Kidney (tissue), 14 donors: ENCODE results near the gene EMILIN1. TPM values are rescaled to one million over a fixed set of nuclear protein-coding genes. Genes with fewer than 3 reads are reported as not detected.
A peak's percentile ranks its signal among the peaks of the same experiment; 100 is the strongest.

Source experiments
- DNase-seq, 5 donors: peaks; one replicate each; pipeline ENCODE4 v3.0.0-alpha.2; 2013 to 2020
- FAIRE-seq: peaks from 2 replicates; lab custom pipeline; 2012; peaks lifted over from hg19 to GRCh38; lab: Jason Lieb, UNC
- H3K27ac ChIP-seq, 2 donors: one replicate each; pipeline ENCODE4 v1.7.0; 2013; ENCODE audit warnings: low read depth in 2 of 2, low read length in 2 of 2, inconsistent platforms in 1 of 2
- H3K27me3 ChIP-seq: one replicate; pipeline ENCODE4 v1.7.1; 2013; ENCODE audit warnings: low read length, inconsistent platforms; ENCODE audit not compliant: control insufficient read depth, insufficient read depth
- H3K36me3 ChIP-seq, 3 donors: one replicate each; pipeline versions ENCODE4 v1.7.0 to v1.7.1; 2013; ENCODE audit warnings: low read length in 3 of 3, control low read depth in 1 of 3, inconsistent platforms in 1 of 3; ENCODE audit not compliant: insufficient read depth in 3 of 3, control insufficient read depth in 2 of 3
- H3K4me1 ChIP-seq, 3 donors: one replicate each; pipeline versions ENCODE4 v1.7.0 to v1.7.1; 2013; ENCODE audit warnings: low read length in 3 of 3, inconsistent platforms in 1 of 3, low read depth in 1 of 3; ENCODE audit not compliant: control insufficient read depth in 2 of 3, insufficient read depth in 2 of 3
- H3K4me3 ChIP-seq, 3 donors: one replicate each; pipeline versions ENCODE4 v1.7.0 to v1.8.1; 2013; ENCODE audit warnings: low read length in 3 of 3, control low read depth in 1 of 3, inconsistent platforms in 1 of 3
- H3K9ac ChIP-seq, 3 donors: one replicate each; pipeline versions ENCODE4 v1.7.0 to v1.7.1; 2013; ENCODE audit warnings: low read length in 3 of 3, control low read depth in 1 of 3, inconsistent platforms in 1 of 3
- H3K9me3 ChIP-seq, 3 donors: one replicate each; pipeline versions ENCODE4 v1.7.0 to v1.7.1; 2013; ENCODE audit warnings: low read length in 3 of 3, control low read depth in 1 of 3, inconsistent platforms in 1 of 3; ENCODE audit not compliant: control insufficient read depth in 2 of 3, insufficient read depth in 1 of 3
- CTCF ChIP-seq: IDR thresholded peaks from 3 replicates; pipeline ENCODE4 v1.5.1; 2012; ENCODE audit warnings: mild to moderate bottlenecking, moderate library complexity, borderline replicate concordance; ENCODE audit not compliant: insufficient read depth; ENCODE audit errors: extremely low read depth
- intact Hi-C: fragments of 100-400 bp; cut with DNase I; formaldehyde crosslinking; loops from one replicate; pipeline ENCODE4 v1.11.1; 2022
- polyA plus RNA-seq: library from polyadenylated mRNA; stranded (reverse); fragments of 350-450 nt; fragmentation: Illumina TruSeq; extraction: RNeasy Lipid Tissue Mini Kit (QIAGEN cat#74804); gene quantifications from one replicate; pipeline ENCODE4 v1.2.3, GENCODE V29; 2014; ENCODE audit warnings: low read depth, low replicate concordance; ENCODE audit not compliant: insufficient read depth
- total RNA-seq: library from RNA; stranded (reverse); fragmentation: NEBNext Ultra II Directional; extraction: Animal tissue kit (Norgen Biotek cat#: 25700); gene quantifications from one replicate; pipeline ENCODE4 v1.2.1, GENCODE V29; 2021
- donor health status: control.
- donor health status: control.
- donor health status: control.
- donor health status: control.
- donor health status: control.
- donor health status: DM: yes; HTN: yes; CAD: no.
- donor health status: Normal renal cell carcinoma (clear cell type).

Gene EMILIN1
- total and polyA plus RNA-seq, 2 donors from 2014 or later, result 32.1 to 75.2 TPM

GRCh38 chr2:27079233-27080139 is 1.1 kb downstream of the EMILIN1 start:
- DNase-seq, result peak in 1 of 5 donors; percentile 74
- no peak for TF ChIP-seq CTCF
- Histone ChIP-seq H3K27me3 (no peaks in the 10 kb centered on the region), H3K36me3 (no peaks in the 10 kb centered on the region), H3K9me3 (no peaks in the 10 kb centered on the region), H3K27ac (peak overlapping the region; percentile 54 to 82), H3K9ac (no peak overlapping the region), H3K4me1 (peaks cover 0 to 16% (median 9%) of the 10 kb centered on the region in 3 donors), H3K4me3 (peak overlapping the region; percentile 20 to 55 (median 36))
- intact Hi-C loops, result no loop called here
- no peak for FAIRE-seq

GRCh38 chr2:27080140-27080469 is 1.7 kb downstream of the EMILIN1 start:
- TF ChIP-seq CTCF, result no peak
- FAIRE-seq, result no peak

GRCh38 chr2:27080603-27080936 is 2.2 kb downstream of the EMILIN1 start:
- Histone ChIP-seq H3K9ac (peak overlapping the region in 1 of 3 donors; percentile 5), H3K4me3 (peak overlapping the region in 2 of 3 donors; percentile 12 to 55), H3K27me3 (no peaks in the 10 kb centered on the region), H3K9me3 (no peaks in the 10 kb centered on the region), H3K27ac (peak overlapping the region in 1 of 2 donors; percentile 23), H3K36me3 (no peaks in the 10 kb centered on the region), H3K4me1 (peaks cover 4 to 18% (median 5%) of the 10 kb centered on the region in 3 donors)
- no peak for TF ChIP-seq CTCF
- peak in 1 of 5 donors; percentile 79 for DNase-seq
- intact Hi-C loops, result no loop called here
- no peak for FAIRE-seq

More at GRCh38 chr2:27080140-27080469, 1.7 kb downstream of the EMILIN1 start:
- intact Hi-C loops, result no loop called here
- Histone ChIP-seq H3K4me3 (peak overlapping the region in 2 of 3 donors; percentile 36 to 55), H3K9me3 (no peaks in the 10 kb centered on the region), H3K27me3 (no peaks in the 10 kb centered on the region), H3K9ac (peak overlapping the region in 1 of 3 donors; percentile 5), H3K27ac (peak overlapping the region in 1 of 2 donors; percentile 8), H3K36me3 (no peaks in the 10 kb centered on the region), H3K4me1 (peaks cover under 1 to 13% (median 5%) of the 10 kb centered on the region in 3 donors)
- no peak for DNase-seq
